ENCODE results near the gene FBXO11. TPM values are rescaled to one million over a fixed set of nuclear protein-coding genes. Genes with fewer than 3 reads are reported as not detected.

Gene FBXO11
- total RNA-seq, 1 experiment from 2014 or later: 49.3 TPM

GRCh38 chr2:47769318-47769717, 137.0 kb downstream of the FBXO11 start:
- Histone ChIP-seq H3K27me3 (ENCODE audit: insufficient read depth, low read depth) (no peaks in the 10 kb centered on the region), H3K36me3 (ENCODE audit: low read depth) (no peaks in the 10 kb centered on the region), H3K4me1 (replicated peaks; ENCODE audit: insufficient read depth) (peaks cover 4% of the 10 kb centered on the region; the same call in 1 of the 2 replicates), H3K9me3 (ENCODE audit: insufficient read depth, low read depth) (peaks cover 16% of the 10 kb centered on the region; the same call in 1 of the 2 replicates), H3K27ac (no peak overlapping the region), H3K9me2 (ENCODE audit: insufficient read depth) (no peaks in the 10 kb centered on the region), H2AFZ (no peak overlapping the region), H3K79me2 (ENCODE audit: low read depth) (no peaks in the 10 kb centered on the region), H3K4me3 (no peak overlapping the region), H4K20me1 (ENCODE audit: insufficient read depth) (no peaks in the 10 kb centered on the region), H3F3A (ENCODE audit: insufficient read depth, low read depth) (peaks cover 17% of the 10 kb centered on the region), H3K4me2 (no peak overlapping the region)
- no peak for TF ChIP-seq EZH2 (IDR thresholded peaks at IDR 0.05; ENCODE audit: low read depth)
- TF ChIP-seq, protein P1, sequence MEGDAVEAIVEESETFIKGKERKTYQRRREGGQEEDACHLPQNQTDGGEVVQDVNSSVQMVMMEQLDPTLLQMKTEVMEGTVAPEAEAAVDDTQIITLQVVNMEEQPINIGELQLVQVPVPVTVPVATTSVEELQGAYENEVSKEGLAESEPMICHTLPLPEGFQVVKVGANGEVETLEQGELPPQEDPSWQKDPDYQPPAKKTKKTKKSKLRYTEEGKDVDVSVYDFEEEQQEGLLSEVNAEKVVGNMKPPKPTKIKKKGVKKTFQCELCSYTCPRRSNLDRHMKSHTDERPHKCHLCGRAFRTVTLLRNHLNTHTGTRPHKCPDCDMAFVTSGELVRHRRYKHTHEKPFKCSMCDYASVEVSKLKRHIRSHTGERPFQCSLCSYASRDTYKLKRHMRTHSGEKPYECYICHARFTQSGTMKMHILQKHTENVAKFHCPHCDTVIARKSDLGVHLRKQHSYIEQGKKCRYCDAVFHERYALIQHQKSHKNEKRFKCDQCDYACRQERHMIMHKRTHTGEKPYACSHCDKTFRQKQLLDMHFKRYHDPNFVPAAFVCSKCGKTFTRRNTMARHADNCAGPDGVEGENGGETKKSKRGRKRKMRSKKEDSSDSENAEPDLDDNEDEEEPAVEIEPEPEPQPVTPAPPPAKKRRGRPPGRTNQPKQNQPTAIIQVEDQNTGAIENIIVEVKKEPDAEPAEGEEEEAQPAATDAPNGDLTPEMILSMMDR (conservative IDR thresholded peaks at IDR 0.05): no peak
- intact Hi-C loops (cut with micrococcal nuclease; ENCODE audit: unreplicated experiment): loop anchor here (2.0 to 10.0 kb wide), 3 partner anchors 115 to 1137 kb away; no protein-coding TSS in a partner anchor
- DNase-seq: no peak
- ChIA-PET CTCF (interaction anchor here (0.6 to 0.8 kb wide), 4 partner anchors 329 to 954 kb away, joined by 3 to 6 read pairs (median 5); no protein-coding TSS in a partner anchor), POLR2A (ENCODE audit: unreplicated experiment) (interaction anchor here (0.6 kb wide), 1 partner anchor 773 kb away, joined by 3 read pairs; no protein-coding TSS in a partner anchor)
- no TSS peak for BruUV-seq (replicated peaks)

DNA sequence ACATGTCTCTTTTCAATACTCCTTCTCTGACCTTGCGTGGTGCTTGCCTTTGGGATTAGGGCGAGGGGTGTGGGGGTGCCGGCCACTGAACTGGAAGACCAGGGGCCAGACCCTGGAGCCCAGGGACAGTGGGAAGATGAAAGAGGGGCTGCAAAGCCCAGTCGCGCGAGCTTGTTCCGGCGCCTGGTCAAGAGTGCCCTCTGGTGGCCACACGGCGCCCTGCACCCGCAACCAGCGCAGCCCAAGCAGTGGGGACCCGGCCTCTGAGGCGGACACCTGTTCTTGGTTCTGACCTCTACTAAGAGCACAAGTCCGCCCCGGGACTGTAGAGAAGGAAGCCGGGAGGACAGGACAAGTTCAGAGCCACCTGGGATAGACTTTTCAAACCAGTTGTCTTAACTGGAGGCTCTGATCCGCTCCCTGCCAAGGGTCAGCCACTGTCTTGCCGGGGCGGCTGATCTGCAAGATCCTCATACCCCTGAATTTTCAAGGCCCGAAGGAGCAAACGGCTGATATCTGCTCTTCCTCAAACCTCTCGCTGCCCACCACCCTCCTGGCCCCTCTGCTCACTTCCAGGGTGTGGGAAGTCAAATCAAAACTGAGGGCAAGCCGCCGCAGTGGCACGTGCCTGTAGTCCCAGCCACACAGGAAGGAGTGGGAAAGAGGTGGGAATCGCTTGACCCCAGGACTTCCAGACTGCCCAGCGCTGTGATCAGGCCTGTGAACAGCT, 138.3 kb downstream of the FBXO11 start:
- POLR2A ChIA-PET (ENCODE audit: unreplicated experiment): interaction anchor here (0.5 to 0.7 kb wide), 2 partner anchors 78 to 278 kb away, joined by 3 to 8 read pairs; no protein-coding TSS in a partner anchor
- BruUV-seq (replicated peaks): no TSS peak
- H3K27ac ChIP-seq: no peak overlapping the region
- no peak for TF ChIP-seq EZH2 (IDR thresholded peaks at IDR 0.05; ENCODE audit: low read depth)
- TF ChIP-seq, protein P1 (conservative IDR thresholded peaks at IDR 0.05): peak; percentile 100
- CTCF ChIA-PET: interaction anchor here (0.5 to 1.9 kb wide), 10 partner anchors 13 to 749 kb away, joined by 3 to 21 read pairs (median 4); no protein-coding TSS in a partner anchor
- H3K4me1 ChIP-seq (replicated peaks; ENCODE audit: insufficient read depth): peaks cover 4% of the 10 kb centered on the region; the same call in 1 of the 2 replicates
- H3K79me2 ChIP-seq (ENCODE audit: low read depth): no peaks in the 10 kb centered on the region
- H3K36me3 ChIP-seq (ENCODE audit: low read depth): no peaks in the 10 kb centered on the region
- no peaks in the 10 kb centered on the region for H3K27me3 ChIP-seq (ENCODE audit: insufficient read depth, low read depth)
- no peaks in the 10 kb centered on the region for H4K20me1 ChIP-seq (ENCODE audit: insufficient read depth)
- peak overlapping the region; percentile 75 for H3K4me2 ChIP-seq
- peak overlapping the region; percentile 79 for H2AFZ ChIP-seq
- H3F3A ChIP-seq (ENCODE audit: insufficient read depth, low read depth): peaks cover 17% of the 10 kb centered on the region
- peak overlapping the region; percentile 37; the same call in 1 of the 2 replicates for H3K4me3 ChIP-seq
- H3K9me3 ChIP-seq (ENCODE audit: insufficient read depth, low read depth): peaks cover 16% of the 10 kb centered on the region; the same call in 1 of the 2 replicates
- H3K9me2 ChIP-seq (ENCODE audit: insufficient read depth): no peaks in the 10 kb centered on the region
- peak in 1 of 2 experiments; percentile 74 for DNase-seq
- intact Hi-C loops (cut with micrococcal nuclease; ENCODE audit: unreplicated experiment): loop anchor here (1.0 to 10.0 kb wide), 6 partner anchors 113 to 1136 kb away; no protein-coding TSS in a partner anchor

DNA sequence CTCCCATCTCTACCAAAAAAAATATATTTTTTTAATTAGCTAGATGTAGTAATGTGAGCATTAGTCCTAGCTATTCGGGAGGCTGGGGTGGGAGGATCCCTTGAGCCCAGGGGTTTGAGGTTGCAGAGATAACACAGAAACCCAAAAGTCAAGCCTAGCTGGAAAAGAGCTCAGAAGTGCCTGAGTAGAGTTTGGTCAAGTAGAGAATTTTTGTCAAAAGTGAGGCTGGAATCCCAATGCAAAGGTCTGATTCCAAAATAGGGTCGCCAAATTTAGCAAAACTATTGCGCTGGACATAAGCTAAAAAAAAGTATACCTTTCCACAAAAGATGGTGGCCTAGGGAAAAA, 138.8 kb downstream of the FBXO11 start:
- H3K4me3 ChIP-seq: peak overlapping the region; percentile 37; the same call in 1 of the 2 replicates

More for the DNA sequence above, 138.8 kb downstream of the FBXO11 start:
- H3F3A ChIP-seq (ENCODE audit: insufficient read depth, low read depth): peaks cover 17% of the 10 kb centered on the region
- TF ChIP-seq, protein P1 (conservative IDR thresholded peaks at IDR 0.05): no peak
- no peak for TF ChIP-seq EZH2 (IDR thresholded peaks at IDR 0.05; ENCODE audit: low read depth)
- no peaks in the 10 kb centered on the region for H3K27me3 ChIP-seq (ENCODE audit: insufficient read depth, low read depth)
- no TSS peak for BruUV-seq (replicated peaks)
- no peaks in the 10 kb centered on the region for H3K9me2 ChIP-seq (ENCODE audit: insufficient read depth)
- no peaks in the 10 kb centered on the region for H3K79me2 ChIP-seq (ENCODE audit: low read depth)
- intact Hi-C loops (cut with micrococcal nuclease; ENCODE audit: unreplicated experiment): loop anchor here (2.0 to 10.0 kb wide), 3 partner anchors 113 to 1135 kb away; no protein-coding TSS in a partner anchor
- no peak overlapping the region for H3K27ac ChIP-seq
- H3K36me3 ChIP-seq (ENCODE audit: low read depth): no peaks in the 10 kb centered on the region
- H3K9me3 ChIP-seq (ENCODE audit: insufficient read depth, low read depth): peaks cover 16% of the 10 kb centered on the region; the same call in 1 of the 2 replicates
- peaks cover 4% of the 10 kb centered on the region; the same call in 1 of the 2 replicates for H3K4me1 ChIP-seq (replicated peaks; ENCODE audit: insufficient read depth)
- peak overlapping the region; percentile 75 for H3K4me2 ChIP-seq
- ChIA-PET CTCF (interaction anchor here (0.5 to 1.9 kb wide), 11 partner anchors 13 to 749 kb away, joined by 3 to 21 read pairs (median 4); no protein-coding TSS in a partner anchor), POLR2A (ENCODE audit: unreplicated experiment) (interaction anchor here (0.5 to 0.7 kb wide), 2 partner anchors 78 to 277 kb away, joined by 3 to 8 read pairs; no protein-coding TSS in a partner anchor)
- no peak for DNase-seq
- no peaks in the 10 kb centered on the region for H4K20me1 ChIP-seq (ENCODE audit: insufficient read depth)
- peak overlapping the region; percentile 79 for H2AFZ ChIP-seq

All from PC-9 (cell line).